HG03575 (cell line): ENCODE measurements around the gene QSOX2.

Source experiments
- ATAC-seq: cut with Tn5 transposase; IDR thresholded peaks from one replicate; pipeline ENCODE4 v1.9.1; 2021; ENCODE audit not compliant: unreplicated experiment, insufficient number of reproducible peaks, low FRiP score; ENCODE audit errors: extremely low read depth

The QSOX2 gene

GRCh38 chr9:136187197-136187596, 58.4 kb downstream of the QSOX2 start:
- ATAC-seq = no peak

- no peak for ATAC-seq
Observed at GRCh38 chr9:136186386-136186785, 59.2 kb downstream of the QSOX2 start.

GRCh38 chr9:136185596-136186366, 59.8 kb downstream of the QSOX2 start:
- ATAC-seq = no peak

- no peak for ATAC-seq
Observed at GRCh38 chr9:136185066-136185465, 60.5 kb downstream of the QSOX2 start.

- no peak for ATAC-seq
Observed at GRCh38 chr9:136182850-136183422, 62.7 kb downstream of the QSOX2 start.

GRCh38 chr9:136182420-136182787, 63.2 kb downstream of the QSOX2 start:
- ATAC-seq = no peak

GRCh38 chr9:136181784-136182419, 63.7 kb downstream of the QSOX2 start:
- ATAC-seq = no peak

GRCh38 chr9:136180586-136180985, 65.0 kb downstream of the QSOX2 start:
- ATAC-seq = no peak

GRCh38 chr9:136179761-136180160, 65.9 kb downstream of the QSOX2 start:
- no peak for ATAC-seq

- ATAC-seq = no peak
Observed at GRCh38 chr9:136179101-136179616, 66.5 kb downstream of the QSOX2 start.

- ATAC-seq = no peak
Observed at GRCh38 chr9:136178773-136179075, 66.9 kb downstream of the QSOX2 start.

- ATAC-seq = no peak
Observed at GRCh38 chr9:136178061-136178772, 67.4 kb downstream of the QSOX2 start.

GRCh38 chr9:136177224-136177623, 68.4 kb downstream of the QSOX2 start:
- ATAC-seq = no peak

GRCh38 chr9:136175616-136176197, 69.9 kb downstream of the QSOX2 start:
- no peak for ATAC-seq

- ATAC-seq = no peak
Observed at GRCh38 chr9:136174779-136175615, 70.6 kb downstream of the QSOX2 start.

GRCh38 chr9:136173648-136174290, 71.8 kb downstream of the QSOX2 start:
- no peak for ATAC-seq

- no peak for ATAC-seq
Observed at GRCh38 chr9:136172412-136173079, 73.1 kb downstream of the QSOX2 start.
